Neural cell (in vitro differentiated cells): ENCODE data around the gene AGBL4. TPM values are rescaled to one million over a fixed set of nuclear protein-coding genes. Genes with fewer than 3 reads are reported as not detected.

ENCODE experiments used
- H2AFZ ChIP-seq: fragments of 200-600, 300-800 bp; sonication (generic), shearing (Covaris generic); 2 replicates; pipeline ENCODE4 v1.6.0; 2014; ENCODE audit warnings: low read depth, mild to moderate bottlenecking, antibody characterized with exemption, low read length, moderate library complexity
- H3F3A ChIP-seq: fragments of 200-600 bp; shearing (Covaris generic); 2 replicates; pipeline ENCODE4 v1.6.1; 2016; ENCODE audit warnings: mild to moderate bottlenecking, moderate library complexity, mixed read lengths, antibody characterized with exemption, low read length; ENCODE audit not compliant: insufficient read depth, poor library complexity, severe bottlenecking
- H3K27ac ChIP-seq: fragments of 200-600, 300-800 bp; sonication (generic), shearing (Covaris generic); 2 replicates; pipeline ENCODE4 v1.5.1; 2014; ENCODE audit warnings: mild to moderate bottlenecking, low read length, moderate library complexity
- H3K27me3 ChIP-seq: fragments of 300-800, 200-600 bp; sonication (generic), shearing (Covaris generic); 2 replicates; pipeline ENCODE4 v1.6.0; 2014; ENCODE audit warnings: mild to moderate bottlenecking, low read depth, low read length, moderate library complexity; ENCODE audit not compliant: insufficient read depth
- H3K36me3 ChIP-seq: fragments of 300-800, 200-600 bp; sonication (generic), shearing (Covaris generic); 2 replicates; pipeline ENCODE4 v1.5.1; 2014; ENCODE audit warnings: mild to moderate bottlenecking, antibody characterized with exemption, low read length, moderate library complexity; ENCODE audit not compliant: insufficient read depth
- H3K4me2 ChIP-seq: fragments of 300-800, 200-600 bp; sonication (generic), shearing (Covaris generic); 2 replicates; pipeline ENCODE4 v1.6.0; 2014; ENCODE audit warnings: mild to moderate bottlenecking, low read length
- H3K4me3 ChIP-seq: fragments of 300-800, 200-600 bp; sonication (generic), shearing (Covaris generic); 2 replicates; pipeline ENCODE4 v1.5.1; 2014; ENCODE audit warnings: mild to moderate bottlenecking, low read length, moderate library complexity
- H3K79me2 ChIP-seq: fragments of 200-600 bp; shearing (Covaris generic); replicated peaks from 2 replicates; pipeline ENCODE4 v1.6.0; 2014; ENCODE audit warnings: mild to moderate bottlenecking, low read length, moderate library complexity; ENCODE audit not compliant: insufficient read depth
- H3K9ac ChIP-seq: fragments of 300-800, 200-600 bp; sonication (generic), shearing (Covaris generic); 2 replicates; pipeline ENCODE4 v1.6.1; 2016; ENCODE audit warnings: mild to moderate bottlenecking, low read length, mixed read lengths
- H3K9me2 ChIP-seq: fragments of 200-600 bp; shearing (Covaris generic); 2 replicates; pipeline ENCODE4 v1.6.1; 2016; ENCODE audit warnings: mild to moderate bottlenecking, low read length, mixed read lengths; ENCODE audit not compliant: insufficient read depth
- H3K9me3 ChIP-seq: fragments of 200-600, 300-800 bp; sonication (generic), shearing (Covaris generic); 2 replicates; pipeline ENCODE4 v1.6.1; 2016; ENCODE audit warnings: mild to moderate bottlenecking, mixed run types, low read length, moderate library complexity, mixed read lengths
- H4K20me1 ChIP-seq: fragments of 200-600 bp; shearing (Covaris generic); 2 replicates; pipeline ENCODE4 v1.6.1; 2016; ENCODE audit warnings: mild to moderate bottlenecking, mixed run types; ENCODE audit not compliant: insufficient read depth
- EP300 ChIP-seq: fragments of 450-650 bp; conservative IDR thresholded peaks from 2 replicates; pipeline ENCODE4 v1.6.1; 2014; ENCODE audit warnings: antibody characterized with exemption, mild to moderate bottlenecking, moderate library complexity; ENCODE audit not compliant: poor library complexity, severe bottlenecking
- EZH2 ChIP-seq: fragments of 200-600, 300-800 bp; shearing (Covaris generic), sonication (generic); IDR thresholded peaks from 2 replicates; pipeline ENCODE4 v1.6.1; 2014; ENCODE audit warnings: antibody characterized with exemption, low read length, borderline replicate concordance, mild to moderate bottlenecking; ENCODE audit not compliant: insufficient read depth, poor library complexity, severe bottlenecking
- MXI1 ChIP-seq: fragments of 450-650 bp; conservative IDR thresholded peaks from 2 replicates; pipeline ENCODE4 v1.6.1; 2014; ENCODE audit warnings: antibody characterized with exemption, mild to moderate bottlenecking; ENCODE audit not compliant: poor library complexity, severe bottlenecking
- POLR2AphosphoS5 ChIP-seq: IDR thresholded peaks from 2 replicates; pipeline ENCODE4 v1.6.1; 2012
- RAD21 ChIP-seq: fragments of 450-650 bp; conservative IDR thresholded peaks from 2 replicates; pipeline ENCODE4 v1.6.1; 2014; ENCODE audit warnings: antibody characterized with exemption, mild to moderate bottlenecking, moderate library complexity
- SMC3 ChIP-seq: fragments of 450-650 bp; conservative IDR thresholded peaks from 2 replicates; pipeline ENCODE4 v1.6.1; 2014; ENCODE audit warnings: antibody characterized with exemption, mild to moderate bottlenecking, moderate library complexity; ENCODE audit not compliant: poor library complexity
- TAF1 ChIP-seq: IDR thresholded peaks from 2 replicates; pipeline ENCODE4 v1.6.1; 2012; ENCODE audit warnings: low read depth
- polyA plus RNA-seq: library from polyadenylated mRNA; depleted of rRNA; stranded (reverse); fragments of >200 nt; gene quantifications from 2 replicates; pipeline ENCODE4 v1.2.3, GENCODE V29; 2014
- TF ChIP-seq, protein P1 (sequence below): fragments of 450-650 bp; IDR thresholded peaks from 2 replicates; pipeline ENCODE4 v1.5.1; 2014; ENCODE audit warnings: antibody characterized with exemption, mild to moderate bottlenecking, moderate library complexity; ENCODE audit not compliant: poor library complexity, severe bottlenecking
- TF ChIP-seq, protein P2 (sequence below): IDR thresholded peaks from 2 replicates; pipeline ENCODE4 v1.6.1; 2012; ENCODE audit warnings: borderline replicate concordance

The AGBL4 gene
- polyA plus RNA-seq, 1 donor from 2014 or later: 1.3 TPM

DNA sequence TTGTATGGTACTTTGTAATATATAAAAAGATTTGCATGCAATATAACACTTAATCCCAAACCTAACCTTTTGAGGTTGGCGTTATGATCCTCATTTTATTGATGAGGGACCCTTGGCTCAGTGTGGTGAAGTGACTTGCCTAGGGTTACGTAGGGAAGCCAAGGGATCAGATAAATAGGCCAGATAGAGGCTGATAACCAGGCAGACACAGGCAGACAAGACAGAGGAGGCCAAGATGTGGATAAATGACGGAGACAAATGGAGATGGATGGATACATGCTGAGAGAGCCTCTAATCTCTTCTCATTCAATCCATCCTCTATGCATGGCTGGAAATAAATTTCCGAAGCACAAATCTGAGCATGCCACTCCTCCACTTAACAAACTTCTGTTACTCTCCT, 1414.9 kb downstream of the AGBL4 start:
- Histone ChIP-seq H3K9ac (no peak overlapping the region), H3K4me2 (no peak overlapping the region), H3K4me3 (no peak overlapping the region), H3K27ac (no peak overlapping the region), H3K27me3 (no peaks in the 10 kb centered on the region), H3K79me2 (no peaks in the 10 kb centered on the region), H3K36me3 (no peaks in the 10 kb centered on the region), H4K20me1 (no peaks in the 10 kb centered on the region), H3F3A (no peaks in the 10 kb centered on the region), H2AFZ (no peak overlapping the region), H3K9me3 (no peaks in the 10 kb centered on the region), H3K9me2 (no peaks in the 10 kb centered on the region)
- TF ChIP-seq, protein P1, sequence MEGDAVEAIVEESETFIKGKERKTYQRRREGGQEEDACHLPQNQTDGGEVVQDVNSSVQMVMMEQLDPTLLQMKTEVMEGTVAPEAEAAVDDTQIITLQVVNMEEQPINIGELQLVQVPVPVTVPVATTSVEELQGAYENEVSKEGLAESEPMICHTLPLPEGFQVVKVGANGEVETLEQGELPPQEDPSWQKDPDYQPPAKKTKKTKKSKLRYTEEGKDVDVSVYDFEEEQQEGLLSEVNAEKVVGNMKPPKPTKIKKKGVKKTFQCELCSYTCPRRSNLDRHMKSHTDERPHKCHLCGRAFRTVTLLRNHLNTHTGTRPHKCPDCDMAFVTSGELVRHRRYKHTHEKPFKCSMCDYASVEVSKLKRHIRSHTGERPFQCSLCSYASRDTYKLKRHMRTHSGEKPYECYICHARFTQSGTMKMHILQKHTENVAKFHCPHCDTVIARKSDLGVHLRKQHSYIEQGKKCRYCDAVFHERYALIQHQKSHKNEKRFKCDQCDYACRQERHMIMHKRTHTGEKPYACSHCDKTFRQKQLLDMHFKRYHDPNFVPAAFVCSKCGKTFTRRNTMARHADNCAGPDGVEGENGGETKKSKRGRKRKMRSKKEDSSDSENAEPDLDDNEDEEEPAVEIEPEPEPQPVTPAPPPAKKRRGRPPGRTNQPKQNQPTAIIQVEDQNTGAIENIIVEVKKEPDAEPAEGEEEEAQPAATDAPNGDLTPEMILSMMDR: no peak
- TF ChIP-seq MXI1 (no peak), RAD21 (no peak), SMC3 (no peak), POLR2AphosphoS5 (no peak), EZH2 (no peak), EP300 (no peak)
- TF ChIP-seq, protein P2, sequence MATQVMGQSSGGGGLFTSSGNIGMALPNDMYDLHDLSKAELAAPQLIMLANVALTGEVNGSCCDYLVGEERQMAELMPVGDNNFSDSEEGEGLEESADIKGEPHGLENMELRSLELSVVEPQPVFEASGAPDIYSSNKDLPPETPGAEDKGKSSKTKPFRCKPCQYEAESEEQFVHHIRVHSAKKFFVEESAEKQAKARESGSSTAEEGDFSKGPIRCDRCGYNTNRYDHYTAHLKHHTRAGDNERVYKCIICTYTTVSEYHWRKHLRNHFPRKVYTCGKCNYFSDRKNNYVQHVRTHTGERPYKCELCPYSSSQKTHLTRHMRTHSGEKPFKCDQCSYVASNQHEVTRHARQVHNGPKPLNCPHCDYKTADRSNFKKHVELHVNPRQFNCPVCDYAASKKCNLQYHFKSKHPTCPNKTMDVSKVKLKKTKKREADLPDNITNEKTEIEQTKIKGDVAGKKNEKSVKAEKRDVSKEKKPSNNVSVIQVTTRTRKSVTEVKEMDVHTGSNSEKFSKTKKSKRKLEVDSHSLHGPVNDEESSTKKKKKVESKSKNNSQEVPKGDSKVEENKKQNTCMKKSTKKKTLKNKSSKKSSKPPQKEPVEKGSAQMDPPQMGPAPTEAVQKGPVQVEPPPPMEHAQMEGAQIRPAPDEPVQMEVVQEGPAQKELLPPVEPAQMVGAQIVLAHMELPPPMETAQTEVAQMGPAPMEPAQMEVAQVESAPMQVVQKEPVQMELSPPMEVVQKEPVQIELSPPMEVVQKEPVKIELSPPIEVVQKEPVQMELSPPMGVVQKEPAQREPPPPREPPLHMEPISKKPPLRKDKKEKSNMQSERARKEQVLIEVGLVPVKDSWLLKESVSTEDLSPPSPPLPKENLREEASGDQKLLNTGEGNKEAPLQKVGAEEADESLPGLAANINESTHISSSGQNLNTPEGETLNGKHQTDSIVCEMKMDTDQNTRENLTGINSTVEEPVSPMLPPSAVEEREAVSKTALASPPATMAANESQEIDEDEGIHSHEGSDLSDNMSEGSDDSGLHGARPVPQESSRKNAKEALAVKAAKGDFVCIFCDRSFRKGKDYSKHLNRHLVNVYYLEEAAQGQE: no peak

DNA sequence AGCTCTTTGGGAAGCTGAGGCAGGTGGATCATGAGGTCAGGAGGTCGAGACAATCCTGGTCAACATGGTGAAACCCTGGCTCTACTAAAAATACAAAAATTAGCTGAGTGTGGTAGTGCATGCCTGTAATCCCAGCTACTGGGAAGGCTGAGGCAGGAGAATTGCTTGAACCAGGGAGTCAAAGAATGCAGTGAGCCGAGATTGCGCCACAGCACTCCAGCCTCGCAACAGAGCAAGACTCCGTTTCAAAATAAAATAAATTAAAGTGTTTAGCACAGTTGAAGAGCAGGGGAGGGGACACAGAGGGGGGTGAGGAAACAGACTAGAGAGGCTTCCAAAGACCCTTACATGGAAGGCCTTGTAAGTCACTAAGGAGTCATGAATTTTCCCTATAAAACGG, 1420.5 kb downstream of the AGBL4 start:
- Histone ChIP-seq H4K20me1 (no peaks in the 10 kb centered on the region), H3K79me2 (no peaks in the 10 kb centered on the region), H3F3A (no peaks in the 10 kb centered on the region), H2AFZ (no peak overlapping the region), H3K4me3 (no peak overlapping the region), H3K9ac (no peak overlapping the region), H3K36me3 (no peaks in the 10 kb centered on the region), H3K9me3 (no peaks in the 10 kb centered on the region), H3K27me3 (no peaks in the 10 kb centered on the region), H3K27ac (no peak overlapping the region), H3K4me2 (no peak overlapping the region), H3K9me2 (no peaks in the 10 kb centered on the region)
- TF ChIP-seq, protein P1: no peak
- TF ChIP-seq EZH2 (no peak), EP300 (no peak), SMC3 (no peak), TAF1 (no peak), RAD21 (no peak), MXI1 (no peak), POLR2AphosphoS5 (no peak)
- TF ChIP-seq, protein P2: no peak
